Esophagus muscularis mucosa (tissue), 4 donors: ENCODE measurements around the gene CRYBA1. TPM values are rescaled to one million over a fixed set of nuclear protein-coding genes. Genes with fewer than 3 reads are reported as not detected.
"Not testable (repeated sequence)": the region's sequence is repeated elsewhere in the genome, so short reads cannot be mapped to it uniquely, and the experiment has no call there.

ENCODE experiments used
- DNase-seq: peaks from one replicate; pipeline ENCODE4 v3.0.0-alpha.2; 2017; ENCODE audit errors: extremely low spot score
- H3K27ac ChIP-seq, 4 donors: fragments of 200-600 bp; sonication (generic); replicated peaks in 1 of 4; 1 replicate in 3 of 4; 2 replicates in 1 of 4; pipeline ENCODE4 v1.5.1; 2016 to 2019; ENCODE audit warnings: mild to moderate bottlenecking in 1 of 4
- H3K27me3 ChIP-seq, 4 donors: fragments of 200-600 bp; sonication (generic); one replicate each; pipeline versions ENCODE4 v1.5.1 to v1.6.0; 2016 to 2019
- H3K36me3 ChIP-seq, 4 donors: fragments of 200-600 bp; sonication (generic); one replicate each; pipeline ENCODE4 v1.5.1; 2016 to 2019
- H3K4me1 ChIP-seq, 4 donors: fragments of 200-600 bp; sonication (generic); one replicate each; pipeline ENCODE4 v1.5.1; 2016 to 2019
- H3K4me3 ChIP-seq, 4 donors: fragments of 200-600 bp; sonication (generic); 1 replicate in 2 of 4; 2 replicates in 2 of 4; pipeline ENCODE4 v1.5.1; 2016 to 2019; ENCODE audit warnings: mild to moderate bottlenecking in 4 of 4, moderate library complexity in 1 of 4
- H3K9me3 ChIP-seq, 4 donors: fragments of 200-600 bp; sonication (generic); 1 replicate in 3 of 4; 2 replicates in 1 of 4; pipeline ENCODE4 v1.5.1; 2016 to 2019
- CTCF ChIP-seq, 3 experiments: fragments of 200-600 bp in 2 of 3; fragments of 450-650 bp in 1 of 3; sonication (generic) in 2 of 3; IDR thresholded peaks; one replicate each; pipeline ENCODE4 v1.5.1; 2017 to 2019; ENCODE audit warnings: antibody characterized with exemption in 3 of 3, mild to moderate bottlenecking in 2 of 3, moderate library complexity in 1 of 3
- EP300 ChIP-seq: sonication (generic); formaldehyde crosslinking; IDR thresholded peaks from one replicate; pipeline ENCODE4 v1.6.1; 2017; ENCODE audit warnings: antibody characterized with exemption
- POLR2A ChIP-seq: fragments of 450-650 bp; IDR thresholded peaks from one replicate; pipeline ENCODE4 v1.6.1; 2017; ENCODE audit warnings: antibody characterized with exemption, moderate library complexity, mild to moderate bottlenecking, low read depth
- POLR2AphosphoS5 ChIP-seq, 2 donors: sonication (generic); formaldehyde crosslinking; IDR thresholded peaks; one replicate each; pipeline ENCODE4 v1.6.1; 2017; ENCODE audit warnings: antibody characterized with exemption in 2 of 2
- WGBS: methylation state at CpG from one replicate; pipeline ENCODE4 v1.1.5; 2018; 5-methylcytosine and 5-hydroxymethylcytosine counted together
- intact Hi-C: fragments of 100-400 bp; cut with DNase I; formaldehyde crosslinking; loops from one replicate; pipeline ENCODE4 v1.15.1; 2023
- total RNA-seq, 4 donors: library from RNA; depleted of rRNA; stranded (reverse); fragments of >200 nt; gene quantifications; one replicate each; pipeline versions ENCODE4 v1.1.0 to v1.2.1, GENCODE V29; 2016

CRYBA1 gene
- total RNA-seq, 4 donors from 2014 or later: not detected

GRCh38 chr17:29216856-29217255, 29.8 kb upstream of the CRYBA1 start:
- Histone ChIP-seq H3K36me3 (no peaks in the 10 kb centered on the region), H3K27me3 (no peaks in the 10 kb centered on the region), H3K9me3 (no peaks in the 10 kb centered on the region), H3K27ac (no peak overlapping the region), H3K4me1 (peaks cover 0 to 9% (median 8%) of the 10 kb centered on the region in 4 donors), H3K4me3 (no peak overlapping the region)
- WGBS: 90% methylated on average over 5 of the region's 5 CpGs
- no peak for TF ChIP-seq POLR2AphosphoS5 (IDR thresholded peaks at IDR 0.05)
- no peak for TF ChIP-seq POLR2A
- TF ChIP-seq CTCF (IDR thresholded peaks at IDR 0.05): no peak
- no peak for TF ChIP-seq EP300
- DNase-seq: no peak
- intact Hi-C loops: loop anchor here (5.0 kb wide), 2 partner anchors 35 to 75 kb away; partner anchors contain the start of genes MYO18A and NUFIP2

GRCh38 chr17:29219378-29220047, 27.1 kb upstream of the CRYBA1 start:
- TF ChIP-seq EP300 (no peak), POLR2AphosphoS5 (IDR thresholded peaks at IDR 0.05) (peak; percentile 23 to 43), POLR2A (no peak), CTCF (IDR thresholded peaks at IDR 0.05) (peak in 2 of 3 experiments; percentile 93 to 95)
- Histone ChIP-seq H3K36me3 (no peaks in the 10 kb centered on the region), H3K4me3 (no peak overlapping the region), H3K27me3 (no peaks in the 10 kb centered on the region), H3K9me3 (no peaks in the 10 kb centered on the region), H3K4me1 (peaks cover 0 to 9% (median 8%) of the 10 kb centered on the region in 4 donors), H3K27ac (no peak overlapping the region)
- intact Hi-C loops: loop anchor here (2.0 to 5.0 kb wide), 3 partner anchors 37 to 73 kb away; partner anchors contain the start of genes MYO18A and NUFIP2
- WGBS: 12% methylated on average over 14 of the region's 14 CpGs
- DNase-seq: no peak

- H3K4me3 ChIP-seq, H3K4me1 ChIP-seq, H3K9me3 ChIP-seq, intact Hi-C loops, H3K27me3 ChIP-seq, H3K27ac ChIP-seq, DNase-seq, H3K36me3 ChIP-seq: not testable (repeated sequence)
- WGBS: 96% methylated on average over 11 of the region's 11 CpGs
These were observed 25.3 kb upstream of the CRYBA1 start for GRCh38 chr17:29221338-29221737.

GRCh38 chr17:29225396-29225795, 21.3 kb upstream of the CRYBA1 start:
- TF ChIP-seq POLR2AphosphoS5 (IDR thresholded peaks at IDR 0.05) (no peak), POLR2A (no peak), CTCF (IDR thresholded peaks at IDR 0.05) (no peak), EP300 (no peak)
- intact Hi-C loops: no loop called here
- no peak overlapping the region for H3K27ac ChIP-seq
- no peaks in the 10 kb centered on the region for H3K9me3 ChIP-seq
- H3K27me3 ChIP-seq: no peaks in the 10 kb centered on the region
- H3K4me3 ChIP-seq: no peak overlapping the region
- no peak for DNase-seq
- H3K36me3 ChIP-seq: no peaks in the 10 kb centered on the region
- no peaks in the 10 kb centered on the region for H3K4me1 ChIP-seq

GRCh38 chr17:29233301-29233700, 13.4 kb upstream of the CRYBA1 start:
- Histone ChIP-seq H3K27ac (no peak overlapping the region), H3K4me1 (peaks cover 0 to 3% (median 0%) of the 10 kb centered on the region in 4 donors), H3K27me3 (no peaks in the 10 kb centered on the region), H3K9me3 (no peaks in the 10 kb centered on the region), H3K4me3 (no peak overlapping the region), H3K36me3 (peaks cover 0 to 4% (median 0%) of the 10 kb centered on the region in 4 donors)
- WGBS: 87% methylated on average over 1 of the region's 1 CpG
- intact Hi-C loops: no loop called here
- no peak for DNase-seq
- TF ChIP-seq POLR2A: no peak
- no peak for TF ChIP-seq EP300
- no peak for TF ChIP-seq POLR2AphosphoS5 (IDR thresholded peaks at IDR 0.05)
- TF ChIP-seq CTCF (IDR thresholded peaks at IDR 0.05): no peak

- H3K27me3 ChIP-seq, H3K4me3 ChIP-seq, H3K4me1 ChIP-seq, intact Hi-C loops, H3K36me3 ChIP-seq, H3K9me3 ChIP-seq, DNase-seq, H3K27ac ChIP-seq: not testable (repeated sequence)
- 84% methylated on average over 4 of the region's 7 CpGs for WGBS
These were observed 11.7 kb upstream of the CRYBA1 start for GRCh38 chr17:29234972-29235371.
